ENCODE measurements around the gene PPARD.

DNA sequence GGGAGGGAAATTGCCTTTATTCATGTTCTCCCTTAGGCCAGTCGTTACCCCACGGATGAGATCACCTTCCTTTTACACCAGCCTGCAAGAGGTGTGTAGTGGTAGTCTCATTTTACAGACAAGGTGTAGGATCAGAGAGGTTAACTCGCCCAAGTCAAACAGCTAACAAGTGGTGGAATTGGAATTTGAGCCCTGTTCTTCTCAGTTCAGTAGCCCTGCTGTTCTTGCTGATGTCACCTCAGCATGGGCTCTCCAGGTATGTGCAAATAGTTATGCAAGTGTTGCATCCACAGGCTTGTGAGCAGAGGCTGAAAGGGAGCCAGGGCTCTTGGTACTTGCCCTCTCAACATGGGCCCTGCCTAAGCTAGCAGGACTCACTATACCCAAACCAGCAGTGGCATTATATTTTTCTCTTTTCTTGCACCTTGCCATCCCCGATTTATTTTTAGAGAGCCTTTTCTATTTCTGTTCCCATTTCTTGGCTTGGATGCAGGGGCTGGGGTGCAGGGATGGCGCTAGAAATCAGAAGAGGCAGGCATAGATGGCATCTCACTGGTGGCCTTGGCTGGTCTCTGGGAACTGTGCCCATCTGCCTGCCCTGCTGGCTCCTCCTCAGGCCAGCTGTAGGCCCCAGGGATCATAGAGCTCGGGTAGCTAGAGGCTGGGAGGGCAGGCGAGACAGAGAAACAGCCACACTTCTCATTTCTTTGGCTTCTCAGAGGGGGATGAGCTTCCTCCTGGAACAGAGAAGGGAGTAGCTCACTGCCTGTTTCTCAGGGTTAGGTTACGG is 18.2 kb downstream of the PPARD start:
- TF ChIP-seq CTCF (IDR thresholded peaks at IDR 0.05) (no peak), POLR2A (IDR thresholded peaks at IDR 0.05) (peak in 1 of 2 donors; percentile 34)

Measured in adrenal gland (tissue), 5 donors.